HG02763 (cell line): ENCODE results near the gene PUS7L.
A peak's percentile ranks its signal among the peaks of the same experiment; 100 is the strongest.
"Not testable (repeated sequence)": the region's sequence is repeated elsewhere in the genome, so short reads cannot be mapped to it uniquely, and the experiment has no call there.

Experiments used
- ATAC-seq: cut with Tn5 transposase; IDR thresholded peaks from one replicate; pipeline ENCODE4 v1.9.1; 2021; ENCODE audit warnings: mild to moderate bottlenecking, moderate library complexity; ENCODE audit not compliant: unreplicated experiment

PUS7L gene

GRCh38 chr12:43758728-43759563 lies at the start of gene PUS7L, which contains the start of gene IRAK4:
TSS of gene PUS7L (minus strand) at chr12:43758790. CDS start at chr12:43755245, 3,545 bp downstream.
TSS of gene IRAK4 (plus strand) at chr12:43758951. CDS start at chr12:43768112, 9,161 bp downstream.
- peak; percentile 98 for ATAC-seq

- no peak for ATAC-seq
Measured at GRCh38 chr12:43807386-43807785, 48.8 kb upstream of the PUS7L start.

GRCh38 chr12:43806737-43807072 lies 48.1 kb upstream of the PUS7L start:
- ATAC-seq, result no peak

GRCh38 chr12:43805860-43806736 lies 47.5 kb upstream of the PUS7L start, which contains the start of gene TWF1:
TSS of gene TWF1 (minus strand) at chr12:43806317. CDS start at chr12:43806245, 72 bp downstream.
- peak; percentile 96 for ATAC-seq

GRCh38 chr12:43805149-43805859 lies 46.7 kb upstream of the PUS7L start:
- ATAC-seq, result no peak

- ATAC-seq, result no peak
Measured at GRCh38 chr12:43797561-43798217, 39.1 kb upstream of the PUS7L start.

- ATAC-seq, result no peak
Measured at GRCh38 chr12:43795716-43796280, 37.2 kb upstream of the PUS7L start.

- no peak for ATAC-seq
Measured at GRCh38 chr12:43789941-43790340, 31.4 kb upstream of the PUS7L start.

- ATAC-seq, result no peak
Measured at GRCh38 chr12:43786899-43787693, 28.5 kb upstream of the PUS7L start.

- ATAC-seq, result no peak
Measured at GRCh38 chr12:43776498-43776897, 17.9 kb upstream of the PUS7L start.

- ATAC-seq, result no peak
Measured at GRCh38 chr12:43766291-43766690, 7.7 kb upstream of the PUS7L start.

GRCh38 chr12:43764528-43764927 lies 5.9 kb upstream of the PUS7L start:
- ATAC-seq, result no peak

- no peak for ATAC-seq
Measured at GRCh38 chr12:43763769-43764168, 5.2 kb upstream of the PUS7L start.

GRCh38 chr12:43762596-43762995 lies 4.0 kb upstream of the PUS7L start:
- ATAC-seq, result no peak

- ATAC-seq, result no peak
Measured at GRCh38 chr12:43761500-43761899, 2.9 kb upstream of the PUS7L start.

- ATAC-seq, result no peak
Measured at GRCh38 chr12:43760396-43760795, 1.8 kb upstream of the PUS7L start.

GRCh38 chr12:43758247-43758727 lies 303 bp downstream of the PUS7L start:
- ATAC-seq, result peak; percentile 1

- ATAC-seq, result no peak
Measured at GRCh38 chr12:43754015-43754414, 4.6 kb downstream of the PUS7L start.

GRCh38 chr12:43751360-43751759 lies 7.2 kb downstream of the PUS7L start:
- ATAC-seq, result not testable (repeated sequence)
